AG04449 (cell line): Measurements from ENCODE around the gene PLEKHJ1.

Experiments used
- CTCF ChIA-PET: fragments of 350-600 bp; formaldehyde crosslinking; extraction: SDS; loops from one replicate; lab custom pipeline; 2021; ENCODE audit warnings: antibody characterized with exemption; lab: Yijun Ruan, JAX
- POLR2A ChIA-PET: fragments of 400-600, 350-600 bp; formaldehyde crosslinking; extraction: SDS; loops from one replicate; lab custom pipeline; 2020; ENCODE audit warnings: antibody characterized with exemption, inconsistent platforms; lab: Yijun Ruan, JAX
- DNase-seq: peaks from one replicate; pipeline ENCODE4 v3.0.0-alpha.2; 2010; ENCODE audit warnings: low read depth, low spot score
- H3K4me3 ChIP-seq: 2 replicates; pipeline ENCODE4 v1.5.1; 2011; ENCODE audit warnings: low read depth, mild to moderate bottlenecking, control low read depth, low read length
- TF ChIP-seq, protein P1 (sequence below): IDR thresholded peaks from one replicate; pipeline ENCODE4 v1.5.1; 2011; ENCODE audit warnings: mild to moderate bottlenecking, moderate library complexity, low read length, control low read depth, inconsistent platforms; ENCODE audit not compliant: insufficient read depth; ENCODE audit errors: missing control alignments

PLEKHJ1 gene

GRCh38 chr19:2261438-2262172 is 25.5 kb upstream of the PLEKHJ1 start:
- TF ChIP-seq, protein P1, sequence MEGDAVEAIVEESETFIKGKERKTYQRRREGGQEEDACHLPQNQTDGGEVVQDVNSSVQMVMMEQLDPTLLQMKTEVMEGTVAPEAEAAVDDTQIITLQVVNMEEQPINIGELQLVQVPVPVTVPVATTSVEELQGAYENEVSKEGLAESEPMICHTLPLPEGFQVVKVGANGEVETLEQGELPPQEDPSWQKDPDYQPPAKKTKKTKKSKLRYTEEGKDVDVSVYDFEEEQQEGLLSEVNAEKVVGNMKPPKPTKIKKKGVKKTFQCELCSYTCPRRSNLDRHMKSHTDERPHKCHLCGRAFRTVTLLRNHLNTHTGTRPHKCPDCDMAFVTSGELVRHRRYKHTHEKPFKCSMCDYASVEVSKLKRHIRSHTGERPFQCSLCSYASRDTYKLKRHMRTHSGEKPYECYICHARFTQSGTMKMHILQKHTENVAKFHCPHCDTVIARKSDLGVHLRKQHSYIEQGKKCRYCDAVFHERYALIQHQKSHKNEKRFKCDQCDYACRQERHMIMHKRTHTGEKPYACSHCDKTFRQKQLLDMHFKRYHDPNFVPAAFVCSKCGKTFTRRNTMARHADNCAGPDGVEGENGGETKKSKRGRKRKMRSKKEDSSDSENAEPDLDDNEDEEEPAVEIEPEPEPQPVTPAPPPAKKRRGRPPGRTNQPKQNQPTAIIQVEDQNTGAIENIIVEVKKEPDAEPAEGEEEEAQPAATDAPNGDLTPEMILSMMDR: peak; percentile 38
- ChIA-PET POLR2A (no interaction called here), CTCF (interaction anchor here (0.6 to 4.8 kb wide), 10 partner anchors 8 to 131 kb away, joined by 3 to 24 read pairs (median 5); partner anchors contain the start of gene PLEKHJ1)
- no peak overlapping the region for H3K4me3 ChIP-seq
- no peak for DNase-seq

GRCh38 chr19:2260341-2260805 is 24.2 kb upstream of the PLEKHJ1 start:
- ChIA-PET CTCF (interaction anchor here (1.0 to 4.8 kb wide), 8 partner anchors 9 to 104 kb away, joined by 3 to 24 read pairs (median 4); partner anchors contain the start of gene PLEKHJ1), POLR2A (no interaction called here)
- TF ChIP-seq, protein P1: no peak
- no peak for DNase-seq
- H3K4me3 ChIP-seq: no peak overlapping the region

GRCh38 chr19:2259336-2259735 is 23.2 kb upstream of the PLEKHJ1 start:
- no peak for DNase-seq
- TF ChIP-seq, protein P1: no peak
- ChIA-PET CTCF (interaction anchor here (1.1 to 4.8 kb wide), 6 partner anchors 8 to 104 kb away, joined by 3 to 24 read pairs (median 5); partner anchors contain the start of gene PLEKHJ1), POLR2A (no interaction called here)
- H3K4me3 ChIP-seq: no peak overlapping the region

GRCh38 chr19:2255982-2256685 is 20.0 kb upstream of the PLEKHJ1 start, which contains the start of gene JSRP1:
Gene JSRP1, minus strand, starts transcription at chr19:2256417. Its CDS starts 1,103 bp downstream, at chr19:2255314.
- TF ChIP-seq, protein P1: no peak
- ChIA-PET CTCF (interaction anchor here (1.3 kb wide), 1 partner anchor 100 kb away, joined by 8 read pairs; no protein-coding TSS in a partner anchor), POLR2A (no interaction called here)
- no peak for DNase-seq
- no peak within 1 kb of the TSS for H3K4me3 ChIP-seq

GRCh38 chr19:2255112-2255845 is 19.1 kb upstream of the PLEKHJ1 start:
- POLR2A ChIA-PET: interaction anchor here (0.7 kb wide), 1 partner anchor 14 kb away, joined by 3 read pairs; no protein-coding TSS in a partner anchor
- no peak for DNase-seq
- TF ChIP-seq, protein P1: no peak
- CTCF ChIA-PET: interaction anchor here (1.0 to 4.7 kb wide), 7 partner anchors 10 to 99 kb away, joined by 3 to 22 read pairs (median 6); no protein-coding TSS in a partner anchor
- no peak overlapping the region for H3K4me3 ChIP-seq
